HG03095 (cell line): ENCODE results near the gene MAP3K20.
"Not testable (repeated sequence)": the region's sequence is repeated elsewhere in the genome, so short reads cannot be mapped to it uniquely, and the experiment has no call there.

ENCODE experiments used
- ATAC-seq: cut with Tn5 transposase; IDR thresholded peaks from one replicate; pipeline ENCODE4 v1.9.1; 2021; ENCODE audit warnings: moderate library complexity; ENCODE audit not compliant: unreplicated experiment

Gene MAP3K20

DNA sequence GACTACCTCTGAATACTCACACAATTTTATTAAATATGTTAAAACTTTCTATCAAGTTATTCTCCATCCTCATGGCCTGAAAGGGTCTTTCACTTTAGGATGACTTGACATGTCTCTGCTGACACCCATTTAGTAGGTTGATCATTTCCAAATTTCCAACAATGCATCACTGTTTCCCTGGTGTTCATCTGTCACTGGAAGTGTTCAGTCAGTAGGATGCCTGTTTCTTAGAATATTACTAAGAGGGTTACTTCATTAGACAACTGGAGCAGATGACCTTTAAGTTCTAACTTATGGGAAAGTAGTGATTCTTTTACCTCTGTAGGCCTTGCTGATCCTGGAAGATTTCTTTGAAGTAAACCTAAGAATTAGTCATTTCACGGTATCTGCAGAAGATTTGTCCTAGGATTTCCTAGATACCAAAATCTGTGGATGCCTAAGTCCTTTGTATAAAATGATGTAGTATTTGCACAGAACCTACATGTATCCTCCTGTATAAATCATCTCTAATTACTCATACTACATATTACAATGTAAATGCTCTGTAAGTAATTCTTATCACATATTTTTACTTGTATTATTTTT, 77.7 kb downstream of the MAP3K20 start:
- ATAC-seq, result no peak

DNA sequence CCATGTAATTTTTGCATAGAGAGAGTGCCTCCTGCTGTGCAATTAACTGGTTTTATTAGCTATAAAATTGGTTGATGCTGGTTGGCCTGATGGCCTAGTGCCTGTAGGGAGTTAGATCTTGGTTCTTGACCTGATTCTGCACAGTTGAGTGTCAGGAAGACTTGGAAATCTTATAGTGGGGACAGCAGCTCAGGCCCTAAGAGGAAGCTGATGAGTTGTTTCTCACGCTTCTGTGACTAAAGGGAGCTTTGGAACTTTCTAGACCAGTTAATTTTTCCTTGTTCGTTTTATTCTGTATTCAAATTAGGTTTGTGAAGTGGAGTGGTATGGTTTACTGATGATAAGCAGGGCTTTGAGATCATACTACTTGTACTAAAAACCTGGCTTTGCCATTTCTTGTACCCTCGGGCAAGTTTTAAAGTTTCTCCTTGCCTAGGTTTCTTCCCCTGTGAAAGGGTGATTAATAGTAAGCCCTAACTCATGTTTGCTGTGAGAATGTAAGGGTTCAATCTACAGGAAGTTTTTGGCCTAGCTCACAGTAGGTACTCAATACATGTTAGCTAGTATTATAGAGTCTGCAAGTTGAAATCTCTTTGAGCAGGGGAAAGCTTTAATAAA, 82.1 kb downstream of the MAP3K20 start:
- no peak for ATAC-seq

- no peak for ATAC-seq
Measured at GRCh38 chr2:173159791-173160463, 84.3 kb downstream of the MAP3K20 start.

DNA sequence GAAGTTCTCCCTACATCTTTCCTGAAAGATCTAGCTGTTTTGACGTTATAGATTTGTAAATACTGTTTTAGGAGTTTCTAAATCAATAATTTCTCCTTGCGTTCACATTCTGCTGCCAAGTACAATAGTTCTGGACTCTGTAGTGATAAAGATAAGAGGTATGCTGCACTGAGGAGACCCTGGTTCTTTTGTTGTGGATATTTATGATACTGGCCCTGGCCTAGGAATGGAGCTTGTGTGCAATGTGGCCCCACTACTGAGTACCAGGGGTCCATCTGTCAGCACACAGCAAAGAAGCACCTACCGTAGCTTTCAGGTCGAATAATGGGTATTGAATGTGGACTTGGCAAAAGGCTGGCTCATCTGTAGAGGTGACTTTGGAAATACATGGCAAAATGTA, 85.0 kb downstream of the MAP3K20 start:
- no peak for ATAC-seq

DNA sequence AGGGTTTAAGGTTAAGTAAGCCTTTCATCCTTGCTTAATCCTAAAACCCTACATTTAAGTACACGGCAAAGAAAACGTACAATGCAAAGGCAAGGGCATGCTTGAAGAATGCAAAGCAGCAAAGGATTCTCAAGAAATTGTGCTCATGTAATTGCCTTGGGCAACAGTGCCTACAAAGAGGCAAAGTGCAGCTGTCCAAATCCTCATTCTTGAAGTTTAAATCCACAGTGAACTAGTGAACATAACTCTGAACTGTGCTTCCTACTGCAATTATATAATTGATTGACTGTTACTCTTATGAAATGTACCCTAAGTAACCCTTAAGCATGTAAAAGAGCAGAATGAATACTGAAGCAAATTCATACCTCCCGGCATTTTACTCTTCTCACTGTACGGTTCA, 85.4 kb downstream of the MAP3K20 start:
- no peak for ATAC-seq

GRCh38 chr2:173161507-173161906, 85.9 kb downstream of the MAP3K20 start:
- no peak for ATAC-seq

DNA sequence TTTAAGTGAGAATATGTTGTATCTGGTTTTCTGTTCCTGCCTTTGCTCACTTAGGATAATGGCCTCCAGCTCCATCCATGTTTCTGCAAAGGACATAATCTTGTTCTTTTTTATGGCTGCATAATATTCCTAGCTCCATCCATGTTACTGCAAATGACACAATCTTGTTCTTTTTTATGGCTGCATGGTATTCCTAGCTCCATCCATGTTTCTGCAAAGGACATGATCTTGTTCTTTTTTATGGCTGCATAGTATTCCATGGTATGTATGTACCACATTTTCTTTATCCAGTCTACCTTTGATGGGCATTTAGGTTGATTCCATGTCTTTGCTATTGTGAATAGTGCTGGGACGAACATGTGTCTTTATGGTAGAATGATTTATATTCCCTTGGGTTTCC, 87.7 kb downstream of the MAP3K20 start:
- ATAC-seq, result not testable (repeated sequence)

- no peak for ATAC-seq
Measured at GRCh38 chr2:173164396-173164795, 88.8 kb downstream of the MAP3K20 start.

GRCh38 chr2:173165443-173166238, 90.0 kb downstream of the MAP3K20 start:
- ATAC-seq, result no peak

DNA sequence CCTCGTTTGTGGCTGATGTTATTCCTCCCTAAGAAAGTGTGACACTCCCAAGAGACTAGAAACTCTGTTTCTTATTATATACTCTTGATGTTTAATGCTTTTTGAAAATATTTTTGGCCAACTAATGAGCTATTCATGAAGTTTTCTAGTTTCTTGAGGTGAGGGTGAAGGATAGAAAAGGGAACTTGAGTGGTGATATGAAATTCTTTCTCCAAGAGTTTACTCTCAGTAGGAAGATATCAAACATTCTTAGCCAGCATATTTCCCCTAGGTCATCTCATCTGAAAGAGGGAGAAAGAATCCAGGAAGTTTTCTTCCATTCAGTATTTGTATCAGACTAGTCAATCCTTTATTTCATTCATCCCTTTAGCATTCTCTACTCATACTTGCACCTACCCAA, 95.7 kb downstream of the MAP3K20 start:
- no peak for ATAC-seq

DNA sequence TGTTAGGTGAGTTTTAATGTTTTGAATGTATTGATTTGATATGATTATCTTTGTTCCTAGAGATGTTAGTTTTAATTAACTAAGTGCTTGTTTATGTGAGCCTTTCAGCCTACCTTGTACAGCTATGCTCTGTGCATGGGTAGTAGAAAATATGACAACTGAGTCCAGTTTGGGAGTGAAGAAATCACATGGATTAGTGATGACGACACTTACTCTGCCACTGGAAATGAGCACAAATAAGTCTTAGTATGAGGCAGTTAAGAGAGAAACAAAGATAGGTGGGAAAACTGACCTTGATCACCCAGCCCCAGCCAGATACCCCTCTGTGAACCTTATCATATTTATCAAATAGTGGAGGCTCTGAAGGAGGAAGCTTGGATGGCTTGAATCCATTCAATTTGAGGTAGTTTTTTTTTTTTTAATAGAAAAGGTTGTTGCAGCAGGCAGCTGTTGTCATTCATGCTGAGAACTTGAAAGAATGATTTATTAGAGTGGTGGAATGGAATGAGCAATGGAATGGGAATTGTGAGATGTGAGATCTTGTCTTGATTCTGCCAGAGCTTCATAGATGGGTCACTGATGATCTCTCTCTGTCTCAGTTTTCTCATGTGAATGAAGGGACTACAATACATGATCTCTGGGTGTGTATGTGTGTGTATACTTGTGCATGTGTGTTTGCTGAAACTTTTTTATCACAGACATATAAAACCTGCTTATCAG, 96.4 kb downstream of the MAP3K20 start:
- ATAC-seq, result no peak

- ATAC-seq, result not testable (repeated sequence)
Measured at GRCh38 chr2:173174339-173174738, 98.7 kb downstream of the MAP3K20 start.

DNA sequence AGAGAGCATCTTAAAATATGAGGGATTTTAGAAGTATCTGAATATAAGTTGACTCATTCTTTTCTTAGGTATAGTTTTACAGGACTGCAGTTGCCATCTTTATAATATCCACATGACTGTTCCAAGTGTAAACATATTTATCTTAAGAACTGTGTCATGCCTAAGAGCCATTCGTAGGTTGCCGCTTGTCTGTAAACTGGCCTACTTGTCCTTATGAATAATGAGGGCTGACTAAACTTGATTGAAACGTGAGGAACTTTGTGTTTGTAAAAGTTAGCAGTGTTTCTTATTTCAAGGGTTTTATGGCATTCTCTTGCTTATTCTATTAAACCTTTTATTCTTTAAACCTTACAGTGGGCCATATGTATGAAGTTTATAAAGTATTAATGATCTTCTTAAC, 99.6 kb downstream of the MAP3K20 start:
- ATAC-seq, result no peak

- ATAC-seq, result no peak
Measured at GRCh38 chr2:173181982-173182381, 106.3 kb downstream of the MAP3K20 start.

DNA sequence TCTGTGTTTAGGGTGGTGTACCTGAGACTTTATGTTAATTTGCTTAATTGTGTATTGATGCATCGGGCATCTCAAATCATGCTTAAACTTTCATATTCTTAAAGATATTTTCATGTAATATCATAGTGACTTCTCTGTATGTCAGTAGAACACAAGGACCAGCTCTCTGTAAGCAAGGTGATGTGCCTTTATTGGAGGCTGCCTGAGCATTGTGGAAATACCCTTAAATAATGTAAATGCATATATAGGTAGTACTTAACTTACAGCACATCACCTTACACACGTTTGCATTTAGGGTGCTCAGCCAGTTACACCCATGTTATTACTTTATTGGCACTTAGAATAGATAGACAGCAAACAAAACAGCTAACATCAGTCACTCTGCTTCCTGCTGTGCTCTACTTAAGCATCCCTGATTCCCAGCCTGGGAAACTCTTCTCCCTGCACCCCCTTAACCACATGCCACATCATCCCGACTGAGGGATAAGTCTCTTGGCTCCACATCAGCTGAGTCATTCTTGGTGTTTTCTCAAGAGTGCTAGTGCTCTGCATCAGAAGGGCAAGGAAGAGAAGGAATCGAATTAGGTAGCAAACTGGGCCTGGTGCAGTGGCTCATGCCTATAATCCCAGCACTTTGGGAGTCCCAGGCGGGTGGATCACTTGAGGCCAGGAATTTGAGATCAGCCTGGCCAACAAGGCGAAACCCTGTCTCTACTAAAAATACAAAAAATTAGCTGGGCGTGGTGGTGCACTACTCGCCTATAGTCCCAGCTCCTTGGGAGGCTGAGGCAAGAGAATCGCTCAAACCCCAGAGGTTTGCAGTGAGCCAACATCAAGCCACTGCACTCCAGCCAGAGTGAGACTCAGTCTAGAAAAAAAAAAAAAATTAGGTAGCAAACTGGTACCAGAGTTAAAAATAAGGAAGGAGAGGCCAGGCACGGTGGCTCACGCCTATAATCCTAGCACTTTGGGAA, 108.7 kb downstream of the MAP3K20 start:
- ATAC-seq, result no peak

DNA sequence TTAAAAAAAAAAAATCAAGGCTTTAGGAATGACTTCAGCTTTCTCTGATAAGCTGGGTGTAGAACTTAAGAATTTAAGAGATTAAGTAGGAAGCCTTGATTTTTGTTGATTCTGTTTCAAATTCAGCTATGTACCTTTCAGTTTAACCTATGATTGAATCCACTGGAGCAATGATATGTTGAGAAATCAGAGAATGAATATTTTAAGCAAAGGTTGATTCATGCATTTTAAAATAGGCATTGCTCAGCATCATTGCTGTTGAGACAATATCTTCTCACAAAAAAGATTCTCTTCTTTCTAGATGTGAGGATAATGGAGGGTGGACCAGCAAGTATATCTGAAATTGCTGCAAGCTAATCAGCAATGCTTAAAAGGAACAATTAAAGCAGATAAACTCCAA, 109.8 kb downstream of the MAP3K20 start:
- ATAC-seq, result no peak

- no peak for ATAC-seq
Measured at GRCh38 chr2:173187941-173188788, 112.5 kb downstream of the MAP3K20 start.

DNA sequence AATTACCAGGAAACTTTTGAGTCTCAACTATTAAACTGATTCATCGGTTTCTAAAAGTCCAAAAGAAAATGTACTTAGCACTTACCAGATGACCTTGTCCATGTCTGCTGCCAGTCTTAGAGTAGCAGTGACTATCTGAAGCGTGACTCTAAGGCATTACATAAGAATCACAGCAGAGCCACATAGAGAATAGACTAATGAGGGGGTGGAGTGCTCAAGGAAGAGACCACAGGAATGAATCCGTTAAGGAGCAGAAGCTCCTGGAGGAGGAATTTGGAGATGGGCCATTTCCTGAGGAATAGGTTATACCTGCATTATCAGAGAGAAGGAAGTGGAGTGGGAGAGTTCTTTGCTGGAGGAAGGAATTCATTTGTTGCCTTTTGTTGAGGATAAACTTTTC, 116.0 kb downstream of the MAP3K20 start:
- ATAC-seq, result no peak

DNA sequence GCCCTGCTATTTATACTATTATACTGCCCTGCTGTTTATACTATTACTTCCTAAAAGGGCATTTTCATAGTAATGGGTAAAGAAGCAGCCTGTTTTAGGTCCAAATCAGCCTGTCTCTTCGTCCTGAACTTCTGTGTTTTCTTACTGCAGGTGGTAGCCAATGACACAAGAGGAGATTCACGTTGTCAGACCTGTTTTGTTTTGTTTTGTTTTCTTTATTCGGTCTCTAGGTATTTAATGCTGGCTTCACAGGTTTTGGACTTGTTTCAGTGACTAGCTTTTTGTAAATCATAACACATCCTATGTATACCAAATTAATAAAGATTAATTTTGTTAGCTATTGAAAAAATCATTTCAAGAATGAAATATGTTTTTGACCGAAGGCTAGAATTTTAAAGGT, 116.4 kb downstream of the MAP3K20 start:
- ATAC-seq, result no peak
